ENCODE results near the gene NDC80.
"Not testable (repeated sequence)": the region's sequence is repeated elsewhere in the genome, so short reads cannot be mapped to it uniquely, and the experiment has no call there.

The NDC80 gene

DNA sequence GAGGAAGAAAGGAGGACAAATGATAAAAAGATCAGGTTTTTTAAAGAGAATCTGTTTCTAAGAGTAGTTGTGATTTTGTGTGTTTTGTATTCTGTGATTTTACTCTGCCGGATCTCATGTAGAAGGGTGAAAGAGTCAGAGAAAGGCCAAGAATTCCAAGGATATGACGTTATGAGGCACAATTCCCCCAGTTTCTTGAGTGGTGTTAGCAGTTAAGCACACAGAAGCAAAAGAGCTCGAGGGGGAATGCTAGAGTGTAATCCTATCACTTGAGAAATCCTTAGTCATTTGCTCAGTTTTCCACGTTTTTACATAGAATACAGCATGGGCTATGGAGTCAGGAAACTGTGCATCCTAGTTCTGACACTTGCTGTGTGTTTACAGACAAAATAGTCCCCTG is 34.9 kb upstream of the NDC80 start:
- Histone ChIP-seq H3K9ac (no peak overlapping the region), H3K36me3 (peaks cover 18% of the 10 kb centered on the region), H3K4me3 (no peak overlapping the region), H3K4me1 (peaks cover 54% of the 10 kb centered on the region), H4K20me1 (no peaks in the 10 kb centered on the region), H3K4me2 (peak overlapping the region; percentile 74; the same call in 1 of the 2 replicates), H3K9me3 (peaks cover 37% of the 10 kb centered on the region), H3K27ac (peak overlapping the region; percentile 33; the same call in 1 of the 2 replicates), H3K27me3 (no peaks in the 10 kb centered on the region)
- no peak for TF ChIP-seq Cebpa-rat (IDR thresholded peaks at IDR 0.05)

GRCh38 chr18:2537296-2537695 is 34.1 kb upstream of the NDC80 start:
- H3K27ac ChIP-seq, result no peak overlapping the region
- H4K20me1 ChIP-seq, result no peaks in the 10 kb centered on the region
- H3K9me3 ChIP-seq, result peaks cover 29% of the 10 kb centered on the region
- H3K27me3 ChIP-seq, result no peaks in the 10 kb centered on the region
- TF ChIP-seq Cebpa-rat (IDR thresholded peaks at IDR 0.05), result no peak
- peaks cover 58% of the 10 kb centered on the region for H3K4me1 ChIP-seq
- H3K4me3 ChIP-seq, result no peak overlapping the region
- peaks cover 12% of the 10 kb centered on the region for H3K36me3 ChIP-seq
- no peak overlapping the region for H3K4me2 ChIP-seq
- no peak overlapping the region for H3K9ac ChIP-seq

GRCh38 chr18:2538236-2538635 is 33.1 kb upstream of the NDC80 start:
- no peak for TF ChIP-seq Cebpa-rat (IDR thresholded peaks at IDR 0.05)
- H3K4me3 ChIP-seq, result no peak overlapping the region
- peaks cover 5% of the 10 kb centered on the region; the same call in 1 of the 2 replicates for H3K36me3 ChIP-seq
- H3K9me3 ChIP-seq, result peaks cover 20% of the 10 kb centered on the region
- peaks cover 67% of the 10 kb centered on the region for H3K4me1 ChIP-seq
- H3K4me2 ChIP-seq, result no peak overlapping the region
- H3K27ac ChIP-seq, result no peak overlapping the region
- no peak overlapping the region for H3K9ac ChIP-seq
- H3K27me3 ChIP-seq, result no peaks in the 10 kb centered on the region
- H4K20me1 ChIP-seq, result no peaks in the 10 kb centered on the region

DNA sequence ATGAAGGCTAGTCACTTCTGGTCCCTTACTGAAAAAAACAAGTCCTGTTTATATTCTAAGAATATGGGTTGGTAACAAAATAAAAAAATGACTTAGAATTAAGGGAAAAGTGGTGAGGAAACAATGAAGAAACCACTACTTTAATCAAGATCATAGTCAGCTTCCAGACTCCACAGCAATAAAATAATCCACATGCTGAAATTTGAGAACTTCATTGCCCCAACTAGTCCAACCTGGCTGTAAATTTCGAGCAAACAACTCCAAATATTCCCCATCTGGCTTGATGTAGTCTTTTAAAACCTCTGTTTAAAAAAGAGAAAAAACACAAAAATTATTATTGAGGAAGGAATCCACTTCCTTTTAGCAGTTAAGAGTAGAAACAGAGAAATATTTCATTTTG is 32.5 kb upstream of the NDC80 start:
- TF ChIP-seq Cebpa-rat (IDR thresholded peaks at IDR 0.05), result no peak
- Histone ChIP-seq H3K9me3 (peaks cover 15% of the 10 kb centered on the region; the same call in 1 of the 2 replicates), H3K4me2 (no peak overlapping the region)

DNA sequence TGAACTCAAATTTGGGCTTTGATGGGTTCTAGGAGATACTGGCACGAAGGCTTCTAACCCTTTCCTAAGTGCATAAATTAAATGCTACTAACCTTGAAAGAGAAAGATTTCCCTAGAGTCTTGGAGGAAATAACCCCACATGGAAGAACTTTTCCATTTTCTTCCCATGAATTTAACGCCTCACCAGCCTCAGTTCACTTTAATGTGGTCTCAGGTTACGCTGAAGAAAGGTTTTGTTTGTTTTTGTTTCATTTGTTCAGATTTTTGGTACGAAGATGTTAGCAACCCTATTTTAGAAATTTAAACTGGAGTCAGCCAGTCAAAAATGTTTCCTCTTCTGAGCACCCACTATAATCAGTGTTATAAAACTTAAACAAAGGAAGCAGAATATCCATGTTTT is 30.8 kb upstream of the NDC80 start:
- TF ChIP-seq Cebpa-rat (IDR thresholded peaks at IDR 0.05), result no peak
- Histone ChIP-seq H3K4me1 (peaks cover 55% of the 10 kb centered on the region), H3K27me3 (no peaks in the 10 kb centered on the region), H3K27ac (no peak overlapping the region; the same call in 1 of the 2 replicates), H3K9me3 (peaks cover 10% of the 10 kb centered on the region; the same call in 1 of the 2 replicates), H3K9ac (0 out of 2 replicates have a peak overlapping the region, but pooled peaks have one; percentile 27), H4K20me1 (no peaks in the 10 kb centered on the region), H3K4me3 (no peak overlapping the region), H3K4me2 (peak overlapping the region; percentile 63), H3K36me3 (peaks cover 5% of the 10 kb centered on the region; the same call in 1 of the 2 replicates)

More for the DNA sequence above, 32.5 kb upstream of the NDC80 start:
- H3K27me3 ChIP-seq, result no peaks in the 10 kb centered on the region
- H3K4me1 ChIP-seq, result peaks cover 70% of the 10 kb centered on the region
- no peak overlapping the region for H3K4me3 ChIP-seq
- H3K9ac ChIP-seq, result no peak overlapping the region
- H3K27ac ChIP-seq, result no peak overlapping the region; the same call in 1 of the 2 replicates
- peaks cover 5% of the 10 kb centered on the region; the same call in 1 of the 2 replicates for H3K36me3 ChIP-seq
- no peaks in the 10 kb centered on the region for H4K20me1 ChIP-seq

- H3K27me3 ChIP-seq, H3K9ac ChIP-seq, H3K9me3 ChIP-seq, H3K36me3 ChIP-seq, H4K20me1 ChIP-seq, H3K4me3 ChIP-seq: not testable (repeated sequence)
- Histone ChIP-seq H3K27ac (0 out of 2 replicates have a peak overlapping the region, but pooled peaks have one; percentile 61), H3K4me2 (peak overlapping the region; percentile 62), H3K4me1 (peaks cover 40% of the 10 kb centered on the region)
Observed at GRCh38 chr18:2541925-2542563, 29.3 kb upstream of the NDC80 start.

DNA sequence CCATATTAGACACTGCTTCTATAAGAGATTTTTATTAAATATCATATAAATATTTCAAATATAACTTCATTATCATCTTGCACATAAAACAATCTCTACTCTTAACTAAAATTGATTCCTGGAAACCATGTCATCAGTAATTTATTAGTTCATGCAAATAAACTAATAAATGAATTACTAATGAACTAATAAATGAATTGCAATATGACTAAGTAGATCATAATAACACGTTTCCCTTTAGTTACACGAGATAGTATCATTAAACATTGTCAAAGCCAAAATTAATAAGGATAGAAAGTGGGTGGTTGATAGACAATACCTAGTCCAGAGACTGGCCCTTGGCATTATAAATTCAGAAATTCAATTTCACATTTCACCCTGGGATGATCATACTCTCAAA is 26.2 kb upstream of the NDC80 start:
- Histone ChIP-seq H3K27me3 (no peaks in the 10 kb centered on the region), H3K4me1 (peaks cover 35% of the 10 kb centered on the region), H4K20me1 (no peaks in the 10 kb centered on the region), H3K4me3 (no peak overlapping the region), H3K27ac (no peak overlapping the region), H3K36me3 (peaks cover 5% of the 10 kb centered on the region; the same call in 1 of the 2 replicates), H3K9ac (no peak overlapping the region), H3K4me2 (no peak overlapping the region), H3K9me3 (no peaks in the 10 kb centered on the region)
- no peak for TF ChIP-seq Cebpa-rat (IDR thresholded peaks at IDR 0.05)

DNA sequence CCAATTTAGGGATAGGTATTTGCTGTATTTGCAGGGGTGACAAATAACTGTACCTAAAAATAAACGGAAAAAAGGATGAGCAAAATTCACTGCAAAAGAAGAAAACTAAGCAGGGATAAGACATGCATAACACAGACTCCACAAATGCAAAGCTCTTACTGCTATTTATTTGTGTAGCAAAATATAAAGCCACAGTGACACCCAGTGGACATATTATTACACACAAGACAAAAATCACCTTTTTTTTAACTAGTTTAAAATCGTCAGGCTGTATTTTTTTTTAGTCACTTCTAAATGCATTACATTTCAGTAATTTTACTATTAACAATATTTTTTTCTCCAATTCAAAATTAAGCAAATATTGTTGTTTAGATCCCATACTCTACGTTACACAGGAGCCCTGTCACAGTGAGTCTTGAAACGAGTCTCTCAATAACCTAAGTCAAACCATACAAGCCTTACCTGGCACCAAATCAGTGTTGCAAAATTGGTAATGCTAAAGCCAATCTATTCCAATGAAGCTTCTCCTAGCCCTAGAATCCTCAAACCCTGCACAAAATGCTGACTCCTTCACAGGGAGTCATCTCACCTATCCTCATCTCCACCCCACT is 23.8 kb upstream of the NDC80 start:
- Histone ChIP-seq H3K36me3 (peaks cover 13% of the 10 kb centered on the region), H3K9me3 (no peaks in the 10 kb centered on the region), H4K20me1 (no peaks in the 10 kb centered on the region), H3K27me3 (no peaks in the 10 kb centered on the region), H3K27ac (no peak overlapping the region), H3K4me1 (peaks cover 15% of the 10 kb centered on the region), H3K4me3 (no peak overlapping the region), H3K9ac (no peak overlapping the region), H3K4me2 (no peak overlapping the region)
- no peak for TF ChIP-seq Cebpa-rat (IDR thresholded peaks at IDR 0.05)

GRCh38 chr18:2549462-2549861 is 21.9 kb upstream of the NDC80 start:
- Histone ChIP-seq H3K9ac (no peak overlapping the region), H3K36me3 (peaks cover 13% of the 10 kb centered on the region), H3K4me1 (no peaks in the 10 kb centered on the region), H3K27me3 (no peaks in the 10 kb centered on the region), H3K4me3 (no peak overlapping the region), H3K9me3 (no peaks in the 10 kb centered on the region), H3K27ac (no peak overlapping the region), H4K20me1 (no peaks in the 10 kb centered on the region), H3K4me2 (no peak overlapping the region)
- no peak for TF ChIP-seq Cebpa-rat (IDR thresholded peaks at IDR 0.05)

DNA sequence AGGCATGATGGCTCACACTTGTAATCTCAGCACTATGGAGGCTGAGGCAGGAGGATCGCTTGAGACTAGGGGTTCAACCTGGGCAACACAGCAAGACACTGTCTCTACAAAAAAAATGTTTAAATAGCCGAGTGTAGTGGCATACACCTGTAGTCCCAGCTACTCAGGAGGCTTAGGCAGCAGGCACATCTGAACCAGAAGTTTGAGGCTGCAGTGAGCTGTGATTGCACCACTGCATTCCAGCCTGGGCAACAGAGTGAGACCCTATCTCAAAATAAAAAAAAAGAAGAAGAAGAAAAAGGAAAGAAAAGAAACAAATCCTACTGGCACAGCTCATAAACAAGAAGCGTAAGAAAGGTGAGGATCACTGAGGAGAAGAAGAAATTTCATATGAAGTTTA is 19.9 kb upstream of the NDC80 start:
- Histone ChIP-seq H3K9me3 (no peaks in the 10 kb centered on the region), H3K4me1 (no peaks in the 10 kb centered on the region), H3K36me3 (peaks cover 13% of the 10 kb centered on the region), H3K27me3 (no peaks in the 10 kb centered on the region), H3K9ac (no peak overlapping the region), H3K4me2 (no peak overlapping the region), H3K27ac (no peak overlapping the region), H4K20me1 (no peaks in the 10 kb centered on the region), H3K4me3 (no peak overlapping the region)
- TF ChIP-seq Cebpa-rat (IDR thresholded peaks at IDR 0.05), result no peak

Measured in BLaER1 (cell line).